ENCODE results near the gene TALDO1. TPM values are rescaled to one million over a fixed set of nuclear protein-coding genes. Genes with fewer than 3 reads are reported as not detected.
"Not testable (repeated sequence)": the region's sequence is repeated elsewhere in the genome, so short reads cannot be mapped to it uniquely, and the experiment has no call there.

The TALDO1 gene
- total and polyA plus RNA-seq, 2 donors (not counting 3 experiments of a cell fraction or from before 2014, with no cell fraction given): 211 to 294 TPM

DNA sequence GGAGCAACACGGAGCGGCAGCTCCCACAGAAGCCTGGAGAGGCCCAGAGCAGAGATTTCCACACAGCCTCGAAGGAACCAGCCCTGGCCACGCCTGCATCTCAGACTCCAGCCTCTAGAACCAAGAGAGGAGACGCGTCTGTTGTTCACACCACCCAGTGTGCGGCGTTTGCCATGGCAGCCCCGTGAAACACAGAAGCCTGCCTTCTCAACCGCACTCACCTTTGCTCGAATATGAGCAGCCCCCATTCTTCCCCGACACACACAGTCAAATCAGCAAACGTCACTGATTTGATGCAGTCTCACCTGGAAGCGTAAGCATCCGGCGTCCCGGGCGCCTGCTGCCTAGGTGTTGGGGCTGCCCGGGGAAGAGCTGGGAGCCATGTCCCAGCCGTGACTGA, 14.2 kb upstream of the TALDO1 start:
- no peak for FAIRE-seq
- Histone ChIP-seq H3K9me1 (replicated peaks; ENCODE audit: control insufficient read depth, extremely low read depth, insufficient read depth, low read length) (no peaks in the 10 kb centered on the region), H3K9ac (replicated peaks; ENCODE audit: extremely low read depth, insufficient read depth, low read length) (no peak overlapping the region), H2AFZ (ENCODE audit: low read depth, low read length) (no peak overlapping the region), H4K20me1 (replicated peaks; ENCODE audit: control insufficient read depth, extremely low read depth, insufficient read depth, low read length) (no peaks in the 10 kb centered on the region), H3K4me1 (ENCODE audit: control insufficient read depth, extremely low read depth, insufficient read depth, low read length) (no peaks in the 10 kb centered on the region), H3K36me3 (ENCODE audit: control insufficient read depth in 2 of 2, extremely low read depth in 1 of 2, insufficient read depth in 2 of 2, low read length in 2 of 2) (no peaks in the 10 kb centered on the region), H3K79me2 (ENCODE audit: control insufficient read depth, insufficient read depth, low read length) (no peaks in the 10 kb centered on the region), H3K4me2 (ENCODE audit: insufficient read depth, low read length) (no peak overlapping the region), H3K9me3 (replicated peaks; ENCODE audit: control insufficient read depth, insufficient read depth, low read length) (no peaks in the 10 kb centered on the region), H3K27me3 (ENCODE audit: control insufficient read depth in 2 of 2, insufficient read depth in 2 of 2, low read length in 2 of 2) (no peaks in the 10 kb centered on the region), H3K27ac (ENCODE audit: insufficient read depth, low read depth, low read length) (no peak overlapping the region), H3K4me3 (replicated peaks in 1 of 3; ENCODE audit: insufficient read depth in 1 of 3, low read depth in 1 of 3, low read length in 3 of 3) (no peak overlapping the region)
- BruUV-seq (replicated peaks): no TSS peak
- intact Hi-C loops (cut with micrococcal nuclease) (no loop called here), dilution Hi-C loops (cut with MboI; ENCODE audit: extremely low pct_ligation_motif_present, low sequenced_read_pairs) (no loop called here)
- no peak for DNase-seq (ENCODE audit: low read depth, low spot score)
- CTCF ChIA-PET: no interaction called here
- TF ChIP-seq POLR2AphosphoS5 (IDR thresholded peaks at IDR 0.05; ENCODE audit: insufficient read depth, low read depth, low read length) (no peak), FOS (IDR thresholded peaks at IDR 0.05; ENCODE audit: borderline replicate concordance, insufficient read depth, low read length) (no peak), EZH2 (IDR thresholded peaks at IDR 0.05; ENCODE audit: borderline replicate concordance, low read depth, low read length, severe bottlenecking) (no peak), MAX (IDR thresholded peaks at IDR 0.05; ENCODE audit: insufficient read depth, insufficient read length) (no peak), GATA2 (IDR thresholded peaks at IDR 0.05; ENCODE audit: insufficient read depth, insufficient read length, low read depth, low read length) (no peak), JUN (IDR thresholded peaks at IDR 0.05; ENCODE audit: borderline replicate concordance, insufficient read depth, insufficient read length, low read depth) (no peak), MYC (IDR thresholded peaks at IDR 0.05; ENCODE audit: low read depth, low read length) (no peak), POLR2A (IDR thresholded peaks at IDR 0.05; ENCODE audit: low read depth, low read length) (no peak)
- TF ChIP-seq, protein P1, sequence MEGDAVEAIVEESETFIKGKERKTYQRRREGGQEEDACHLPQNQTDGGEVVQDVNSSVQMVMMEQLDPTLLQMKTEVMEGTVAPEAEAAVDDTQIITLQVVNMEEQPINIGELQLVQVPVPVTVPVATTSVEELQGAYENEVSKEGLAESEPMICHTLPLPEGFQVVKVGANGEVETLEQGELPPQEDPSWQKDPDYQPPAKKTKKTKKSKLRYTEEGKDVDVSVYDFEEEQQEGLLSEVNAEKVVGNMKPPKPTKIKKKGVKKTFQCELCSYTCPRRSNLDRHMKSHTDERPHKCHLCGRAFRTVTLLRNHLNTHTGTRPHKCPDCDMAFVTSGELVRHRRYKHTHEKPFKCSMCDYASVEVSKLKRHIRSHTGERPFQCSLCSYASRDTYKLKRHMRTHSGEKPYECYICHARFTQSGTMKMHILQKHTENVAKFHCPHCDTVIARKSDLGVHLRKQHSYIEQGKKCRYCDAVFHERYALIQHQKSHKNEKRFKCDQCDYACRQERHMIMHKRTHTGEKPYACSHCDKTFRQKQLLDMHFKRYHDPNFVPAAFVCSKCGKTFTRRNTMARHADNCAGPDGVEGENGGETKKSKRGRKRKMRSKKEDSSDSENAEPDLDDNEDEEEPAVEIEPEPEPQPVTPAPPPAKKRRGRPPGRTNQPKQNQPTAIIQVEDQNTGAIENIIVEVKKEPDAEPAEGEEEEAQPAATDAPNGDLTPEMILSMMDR (IDR thresholded peaks at IDR 0.05; ENCODE audit: extremely low read depth in 1 of 2, insufficient read depth in 1 of 2, low read depth in 1 of 2, low read length in 2 of 2): no peak
- POLR2A ChIA-PET: no interaction called here

DNA sequence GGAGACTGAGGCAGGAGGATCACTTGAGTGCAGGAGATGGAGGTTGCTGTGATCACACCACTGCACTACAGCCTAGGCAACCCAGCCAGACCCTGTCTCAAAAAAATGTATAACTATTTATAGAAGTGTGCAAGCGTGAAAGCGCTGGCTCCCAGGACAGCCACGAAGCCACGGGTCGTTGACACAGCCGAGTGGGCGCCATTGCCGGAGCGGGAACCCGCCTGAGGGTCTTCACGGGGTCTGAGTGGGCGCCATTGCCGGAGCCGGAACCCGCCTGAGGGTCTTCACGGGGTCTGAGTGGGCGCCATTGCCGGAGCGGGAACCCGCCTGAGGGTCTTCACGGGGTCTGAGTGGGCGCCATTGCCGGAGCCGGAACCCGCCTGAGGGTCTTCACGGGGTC, 12.7 kb upstream of the TALDO1 start:
- dilution Hi-C loops (cut with MboI; ENCODE audit: extremely low pct_ligation_motif_present, low sequenced_read_pairs); H3K79me2 ChIP-seq (ENCODE audit: control insufficient read depth, insufficient read depth, low read length); intact Hi-C loops (cut with micrococcal nuclease); H3K9me3 ChIP-seq (replicated peaks; ENCODE audit: control insufficient read depth, insufficient read depth, low read length); BruUV-seq (replicated peaks); CTCF ChIA-PET; H3K9me1 ChIP-seq (replicated peaks; ENCODE audit: control insufficient read depth, extremely low read depth, insufficient read depth, low read length); POLR2A ChIA-PET; H3K4me2 ChIP-seq (ENCODE audit: insufficient read depth, low read length); H3K4me3 ChIP-seq (replicated peaks in 1 of 3; ENCODE audit: insufficient read depth in 1 of 3, low read depth in 1 of 3, low read length in 3 of 3); H3K9ac ChIP-seq (replicated peaks; ENCODE audit: extremely low read depth, insufficient read depth, low read length); H3K4me1 ChIP-seq (ENCODE audit: control insufficient read depth, extremely low read depth, insufficient read depth, low read length); DNase-seq (ENCODE audit: low read depth, low spot score); H2AFZ ChIP-seq (ENCODE audit: low read depth, low read length); H4K20me1 ChIP-seq (replicated peaks; ENCODE audit: control insufficient read depth, extremely low read depth, insufficient read depth, low read length); H3K36me3 ChIP-seq (ENCODE audit: control insufficient read depth in 2 of 2, extremely low read depth in 1 of 2, insufficient read depth in 2 of 2, low read length in 2 of 2); H3K27me3 ChIP-seq (ENCODE audit: control insufficient read depth in 2 of 2, insufficient read depth in 2 of 2, low read length in 2 of 2); H3K27ac ChIP-seq (ENCODE audit: insufficient read depth, low read depth, low read length); FAIRE-seq: not testable (repeated sequence)

Data from endothelial cell of umbilical vein (primary cell).